GM19023 (cell line): Measurements from ENCODE around the gene USH1C.

Source experiments
- ATAC-seq: cut with Tn5 transposase; IDR thresholded peaks from one replicate; pipeline ENCODE4 v1.9.1; 2021; ENCODE audit warnings: mild to moderate bottlenecking, moderate library complexity; ENCODE audit not compliant: unreplicated experiment

Gene USH1C

DNA sequence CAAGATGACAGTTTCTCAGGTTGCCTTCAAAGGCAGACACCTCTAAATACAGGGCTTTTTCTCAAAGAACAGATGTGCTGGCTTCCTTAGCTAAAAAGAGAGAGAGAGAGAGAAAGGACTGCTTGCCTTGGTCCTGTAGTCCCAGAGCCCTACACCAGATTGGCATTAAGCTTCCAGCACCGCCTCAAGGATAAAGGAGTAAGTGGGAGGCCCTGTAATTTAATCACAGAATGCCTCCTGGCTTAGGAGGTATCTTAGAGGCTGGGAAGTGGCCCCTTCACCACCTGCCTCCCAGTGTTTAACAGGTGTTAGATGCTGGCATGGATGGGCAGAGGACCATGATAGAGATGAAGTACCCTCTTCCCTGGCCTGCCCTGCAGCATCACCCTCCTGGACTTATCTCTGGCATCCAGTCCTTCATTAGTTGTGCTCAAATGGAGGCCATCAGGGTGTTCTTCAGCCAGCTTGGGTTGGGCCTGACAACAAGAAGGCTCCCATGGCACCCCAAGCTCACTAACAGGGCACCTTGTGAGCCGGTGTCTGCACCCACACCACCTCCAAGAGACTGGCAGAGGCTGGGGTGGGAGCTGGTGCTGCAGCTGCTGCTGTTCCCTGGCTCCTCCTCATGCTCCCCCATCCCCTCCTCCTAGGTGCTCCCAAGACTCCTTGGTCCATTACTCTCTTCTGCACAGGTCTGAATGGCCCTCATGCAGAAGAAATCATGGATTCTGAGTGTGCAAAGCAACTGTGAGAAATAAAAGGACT, 100.1 kb downstream of the USH1C start:
- ATAC-seq, result no peak
